Measurements from ENCODE around the gene CNTNAP2. TPM values are rescaled to one million over a fixed set of nuclear protein-coding genes. Genes with fewer than 3 reads are reported as not detected.

Gene CNTNAP2
- total RNA-seq, 1 donor from 2014 or later: 0.22 TPM

GRCh38 chr7:147015999-147016398 lies 899.4 kb downstream of the CNTNAP2 start:
- ATAC-seq (no peak), DNase-seq (no peak)
- intact Hi-C loops (cut with micrococcal nuclease): no loop called here

GRCh38 chr7:147022056-147022455 lies 905.5 kb downstream of the CNTNAP2 start:
- ATAC-seq: no peak
- intact Hi-C loops (cut with micrococcal nuclease): no loop called here
- no peak for DNase-seq

- intact Hi-C loops (cut with micrococcal nuclease): no loop called here
- ATAC-seq (no peak), DNase-seq (no peak)
These were observed 906.8 kb downstream of the CNTNAP2 start for GRCh38 chr7:147023440-147023839.

GRCh38 chr7:147029953-147030352 lies 913.4 kb downstream of the CNTNAP2 start:
- DNase-seq: no peak
- ATAC-seq: no peak
- intact Hi-C loops (cut with micrococcal nuclease): no loop called here

- ATAC-seq: no peak
- intact Hi-C loops (cut with micrococcal nuclease): no loop called here
- no peak for DNase-seq
These were observed 917.0 kb downstream of the CNTNAP2 start for GRCh38 chr7:147033641-147034040.

- ATAC-seq (no peak), DNase-seq (no peak)
- intact Hi-C loops (cut with micrococcal nuclease): no loop called here
These were observed 924.8 kb downstream of the CNTNAP2 start for GRCh38 chr7:147041438-147041837.

GRCh38 chr7:147044941-147045340 lies 928.3 kb downstream of the CNTNAP2 start:
- DNase-seq (no peak), ATAC-seq (no peak)
- intact Hi-C loops (cut with micrococcal nuclease): no loop called here

- intact Hi-C loops (cut with micrococcal nuclease): no loop called here
These were observed 931.1 kb downstream of the CNTNAP2 start for GRCh38 chr7:147047696-147048095.

GRCh38 chr7:147048864-147049263 lies 932.3 kb downstream of the CNTNAP2 start:
- intact Hi-C loops (cut with micrococcal nuclease): no loop called here
- no peak for ATAC-seq
- DNase-seq: no peak

More at GRCh38 chr7:147047696-147048095, 931.1 kb downstream of the CNTNAP2 start:
- DNase-seq: no peak
- ATAC-seq: no peak

GRCh38 chr7:147052818-147053217 lies 936.2 kb downstream of the CNTNAP2 start:
- intact Hi-C loops (cut with micrococcal nuclease): no loop called here
- no peak for DNase-seq

GRCh38 chr7:147053746-147054145 lies 937.1 kb downstream of the CNTNAP2 start:
- no peak for ATAC-seq
- DNase-seq: no peak
- intact Hi-C loops (cut with micrococcal nuclease): no loop called here

More at GRCh38 chr7:147052818-147053217, 936.2 kb downstream of the CNTNAP2 start:
- ATAC-seq: no peak

GRCh38 chr7:147060070-147060469 lies 943.5 kb downstream of the CNTNAP2 start:
- ATAC-seq (no peak), DNase-seq (no peak)
- intact Hi-C loops (cut with micrococcal nuclease): no loop called here

GRCh38 chr7:147062897-147063296 lies 946.3 kb downstream of the CNTNAP2 start:
- intact Hi-C loops (cut with micrococcal nuclease): no loop called here
- no peak for ATAC-seq
- no peak for DNase-seq

GRCh38 chr7:147068842-147069241 lies 952.2 kb downstream of the CNTNAP2 start:
- ATAC-seq (no peak), DNase-seq (no peak)
- intact Hi-C loops (cut with micrococcal nuclease): no loop called here

- ATAC-seq (no peak), DNase-seq (no peak)
- intact Hi-C loops (cut with micrococcal nuclease): no loop called here
These were observed 953.2 kb downstream of the CNTNAP2 start for GRCh38 chr7:147069771-147070170.

GRCh38 chr7:147070886-147071285 lies 954.3 kb downstream of the CNTNAP2 start:
- intact Hi-C loops (cut with micrococcal nuclease): no loop called here
- no peak for DNase-seq
- no peak for ATAC-seq

- ATAC-seq (no peak), DNase-seq (no peak)
- intact Hi-C loops (cut with micrococcal nuclease): no loop called here
These were observed 954.9 kb downstream of the CNTNAP2 start for GRCh38 chr7:147071536-147071935.

- intact Hi-C loops (cut with micrococcal nuclease): no loop called here
- no peak for ATAC-seq
- DNase-seq: no peak
These were observed 961.7 kb downstream of the CNTNAP2 start for GRCh38 chr7:147078312-147078711.

GRCh38 chr7:147079083-147079482 lies 962.5 kb downstream of the CNTNAP2 start:
- ATAC-seq (no peak), DNase-seq (no peak)
- intact Hi-C loops (cut with micrococcal nuclease): no loop called here

GRCh38 chr7:147079921-147080420 lies 963.4 kb downstream of the CNTNAP2 start:
- ATAC-seq (no peak), DNase-seq (no peak)
- intact Hi-C loops (cut with micrococcal nuclease): no loop called here

- DNase-seq (no peak), ATAC-seq (no peak)
- intact Hi-C loops (cut with micrococcal nuclease): no loop called here
These were observed 964.5 kb downstream of the CNTNAP2 start for GRCh38 chr7:147081117-147081516.

GRCh38 chr7:147089051-147089461 lies 972.5 kb downstream of the CNTNAP2 start:
- intact Hi-C loops (cut with micrococcal nuclease): no loop called here
- ATAC-seq (no peak), DNase-seq (no peak)

Data from left ventricle myocardium superior (tissue), 1 donor.